ENCODE results near the gene CNTLN.

Gene CNTLN

GRCh38 chr9:17490110-17490509 is 355.3 kb downstream of the CNTLN start:
- in situ Hi-C loops (cut with HindIII; ENCODE audit: low sequenced_read_pairs): no loop called here
- DNase-seq (ENCODE audit: low read depth): no peak
- no peak overlapping the region for H3K4me3 ChIP-seq (ENCODE audit: low read depth, low read length)
- no peak for TF ChIP-seq CTCF (IDR thresholded peaks at IDR 0.05; ENCODE audit: low read depth, low read length, missing control alignments)

GRCh38 chr9:17491780-17492179 is 356.9 kb downstream of the CNTLN start:
- H3K4me3 ChIP-seq (ENCODE audit: low read depth, low read length): no peak overlapping the region
- TF ChIP-seq CTCF (IDR thresholded peaks at IDR 0.05; ENCODE audit: low read depth, low read length, missing control alignments): no peak
- DNase-seq (ENCODE audit: low read depth): no peak
- in situ Hi-C loops (cut with HindIII; ENCODE audit: low sequenced_read_pairs): no loop called here

GRCh38 chr9:17503196-17503595 is 368.4 kb downstream of the CNTLN start:
- H3K4me3 ChIP-seq (ENCODE audit: low read depth, low read length): no peak overlapping the region
- no peak for DNase-seq (ENCODE audit: low read depth)
- in situ Hi-C loops (cut with HindIII; ENCODE audit: low sequenced_read_pairs): no loop called here
- no peak for TF ChIP-seq CTCF (IDR thresholded peaks at IDR 0.05; ENCODE audit: low read depth, low read length, missing control alignments)

GRCh38 chr9:17509151-17509550 is 374.3 kb downstream of the CNTLN start:
- no peak overlapping the region for H3K4me3 ChIP-seq (ENCODE audit: low read depth, low read length)
- TF ChIP-seq CTCF (IDR thresholded peaks at IDR 0.05; ENCODE audit: low read depth, low read length, missing control alignments): no peak
- DNase-seq (ENCODE audit: low read depth): no peak
- in situ Hi-C loops (cut with HindIII; ENCODE audit: low sequenced_read_pairs): no loop called here

- in situ Hi-C loops (cut with HindIII; ENCODE audit: low sequenced_read_pairs): no loop called here
- no peak for TF ChIP-seq CTCF (IDR thresholded peaks at IDR 0.05; ENCODE audit: low read depth, low read length, missing control alignments)
- H3K4me3 ChIP-seq (ENCODE audit: low read depth, low read length): no peak overlapping the region
- DNase-seq (ENCODE audit: low read depth): no peak
Observed at GRCh38 chr9:17509701-17510100, 374.9 kb downstream of the CNTLN start.

GRCh38 chr9:17519761-17520160 is 384.9 kb downstream of the CNTLN start:
- DNase-seq (ENCODE audit: low read depth): no peak
- no peak overlapping the region for H3K4me3 ChIP-seq (ENCODE audit: low read depth, low read length)
- in situ Hi-C loops (cut with HindIII; ENCODE audit: low sequenced_read_pairs): no loop called here
- TF ChIP-seq CTCF (IDR thresholded peaks at IDR 0.05; ENCODE audit: low read depth, low read length, missing control alignments): no peak
